GM18870 (cell line): ENCODE measurements around the gene DPP6.

Source experiments
- ATAC-seq: cut with Tn5 transposase; IDR thresholded peaks from one replicate; pipeline ENCODE4 v1.9.1; 2021; ENCODE audit warnings: moderate library complexity; ENCODE audit not compliant: unreplicated experiment

The DPP6 gene

GRCh38 chr7:154217688-154218340 is 165.6 kb downstream of the DPP6 start:
- ATAC-seq, result no peak

DNA sequence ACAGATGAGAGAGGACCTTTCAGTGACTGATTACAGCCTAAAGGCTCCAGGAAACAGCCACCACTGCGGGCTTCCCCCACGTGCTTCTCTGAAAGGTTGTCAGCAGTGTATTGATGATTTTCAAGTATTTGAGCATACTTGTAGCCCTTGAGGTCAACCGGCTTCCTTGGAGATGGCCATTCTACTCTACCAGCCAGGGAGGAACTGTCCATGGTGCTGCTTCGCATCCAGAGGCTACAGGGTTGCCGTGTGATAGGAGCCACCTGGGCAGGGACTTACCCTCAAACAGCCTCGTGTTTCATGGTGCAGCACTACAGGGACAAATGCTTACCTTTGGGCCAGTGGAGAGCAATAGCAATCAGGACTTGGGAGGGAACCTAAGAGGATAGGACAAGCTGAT is 179.5 kb downstream of the DPP6 start:
- no peak for ATAC-seq

DNA sequence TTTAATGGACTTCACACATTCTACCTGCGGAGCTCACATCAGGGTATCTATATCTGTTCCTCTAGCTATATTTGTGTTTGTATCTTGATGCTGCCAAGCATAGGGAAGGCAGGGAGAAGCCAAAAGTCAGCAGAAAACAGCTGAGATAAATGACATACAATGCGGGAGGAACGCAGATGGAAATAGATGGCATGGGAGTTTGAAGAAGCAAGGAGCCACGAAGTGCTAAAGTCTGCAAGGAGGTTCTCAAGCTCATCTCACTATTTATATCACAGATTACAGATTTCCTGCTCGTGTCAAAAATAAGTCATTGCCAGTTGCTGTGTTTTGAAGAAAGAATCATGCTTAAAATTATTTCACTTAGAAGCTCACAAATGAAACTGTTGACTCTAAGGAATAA is 180.5 kb downstream of the DPP6 start:
- no peak for ATAC-seq

GRCh38 chr7:154241988-154242387 is 189.8 kb downstream of the DPP6 start:
- no peak for ATAC-seq

DNA sequence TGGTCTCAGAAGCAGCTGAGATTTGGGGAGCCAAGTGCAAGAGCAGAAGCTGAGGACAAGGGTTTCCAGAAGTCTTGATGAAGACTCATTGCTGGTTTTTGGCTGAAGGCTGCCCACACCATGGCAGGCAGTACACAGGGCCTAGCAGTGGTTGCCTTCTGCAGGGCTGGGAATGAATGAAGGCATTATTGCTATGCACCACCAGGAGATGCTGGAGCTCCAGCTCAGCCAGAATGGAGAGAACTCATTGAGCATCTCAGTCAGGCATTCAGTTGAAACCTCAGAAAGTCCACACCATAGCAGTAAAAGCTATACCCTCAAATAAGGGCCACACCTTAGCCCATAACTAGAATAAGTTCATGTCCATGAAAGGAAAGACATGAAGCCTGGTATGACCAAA is 190.5 kb downstream of the DPP6 start:
- ATAC-seq, result no peak

DNA sequence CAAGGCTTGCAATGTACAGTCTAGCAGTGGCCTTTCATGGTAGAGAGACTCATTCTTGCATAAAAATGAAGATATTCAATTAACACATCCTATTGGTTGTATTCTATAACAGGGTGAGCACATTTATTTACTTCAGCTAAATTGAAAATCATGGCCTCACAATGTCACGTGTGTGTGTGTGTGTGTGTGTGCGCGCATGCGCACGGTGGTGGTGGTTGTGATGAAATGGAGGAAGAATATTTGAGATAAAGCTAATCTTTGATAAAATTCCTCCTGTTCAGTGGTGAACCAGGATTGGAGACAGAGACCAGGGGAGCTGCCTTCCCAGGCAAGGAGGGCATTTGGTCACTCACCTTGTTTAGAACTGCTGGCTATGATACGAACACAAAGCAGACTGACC is 199.8 kb downstream of the DPP6 start:
- no peak for ATAC-seq

GRCh38 chr7:154253810-154254209 is 201.6 kb downstream of the DPP6 start:
- ATAC-seq, result no peak

DNA sequence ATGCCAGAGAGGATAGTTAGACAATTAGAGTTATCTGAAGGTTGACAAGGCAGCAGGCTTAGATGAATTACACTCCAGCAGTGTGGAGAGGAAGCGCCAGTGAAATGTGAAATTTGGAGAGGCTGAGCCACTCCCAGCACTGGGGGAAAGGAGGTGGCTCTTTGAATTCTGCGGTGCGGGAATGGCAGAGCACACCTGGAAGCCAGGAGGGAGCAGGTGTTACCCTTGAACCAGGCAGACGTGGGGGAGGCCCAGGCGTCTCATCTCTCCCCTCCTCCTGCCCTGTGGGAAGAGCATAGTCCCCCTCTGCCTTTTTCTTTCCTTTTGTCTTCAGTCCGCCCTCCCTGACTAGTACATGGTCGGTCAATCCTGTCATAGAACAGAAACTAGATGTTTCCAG is 203.1 kb downstream of the DPP6 start:
- ATAC-seq, result no peak

DNA sequence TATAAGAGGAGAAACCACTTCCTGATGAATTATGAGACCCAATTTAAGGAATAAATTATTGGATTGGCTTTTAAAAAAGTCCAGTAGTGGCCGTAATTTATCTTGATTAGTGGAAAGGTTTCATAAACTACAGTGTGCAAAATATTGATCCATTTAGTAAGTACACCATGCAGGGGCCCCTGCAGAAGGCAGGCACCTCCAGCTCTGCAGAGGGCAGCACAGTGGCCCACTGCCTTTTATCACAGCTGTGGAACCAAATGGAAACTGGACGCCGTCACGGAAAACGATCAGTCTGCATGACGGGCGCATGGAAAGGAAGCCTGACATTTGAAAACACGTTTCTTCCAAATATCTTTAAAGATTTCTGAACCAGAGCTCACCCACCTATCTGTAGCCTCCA is 204.0 kb downstream of the DPP6 start:
- no peak for ATAC-seq

DNA sequence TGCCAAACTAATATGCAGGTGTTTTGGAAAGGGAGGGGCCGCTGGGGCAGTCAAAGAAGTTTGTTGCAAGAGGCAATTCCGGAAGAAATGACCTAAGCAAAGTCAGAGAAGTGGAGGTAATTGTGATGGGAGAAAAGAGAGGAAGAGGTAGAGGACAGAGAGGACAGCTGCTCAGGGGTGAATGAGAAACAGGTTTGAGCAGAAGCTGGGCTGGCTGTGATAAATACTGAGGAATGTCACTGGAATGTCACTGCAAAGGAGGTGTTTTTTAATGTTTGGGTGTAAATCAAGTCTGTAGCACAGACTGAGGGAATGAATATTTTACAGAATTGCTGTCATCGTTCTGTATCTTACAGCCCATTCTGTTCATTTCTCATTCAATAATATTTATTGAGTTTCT is 207.2 kb downstream of the DPP6 start:
- ATAC-seq, result no peak

DNA sequence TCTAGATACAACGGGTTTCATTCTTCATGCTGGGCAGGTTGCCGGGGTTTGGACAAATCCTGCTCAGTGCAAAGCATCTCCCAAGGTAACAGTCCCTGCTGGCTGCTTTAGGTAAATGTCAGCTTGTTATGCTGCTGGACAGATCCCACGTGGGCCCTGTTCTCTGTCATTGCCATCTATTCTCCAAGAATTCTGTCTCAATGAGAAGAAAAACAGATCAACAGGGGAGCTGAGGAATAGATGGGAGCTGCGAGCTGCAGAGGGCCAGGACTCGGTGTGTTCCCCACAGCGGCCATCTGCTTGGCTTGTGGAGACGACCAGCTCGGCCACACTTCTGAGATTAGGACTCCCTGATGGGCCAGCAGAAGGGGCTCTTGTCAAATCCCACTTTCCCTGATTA is 235.2 kb downstream of the DPP6 start:
- no peak for ATAC-seq

- ATAC-seq, result no peak
These were observed 236.9 kb downstream of the DPP6 start for GRCh38 chr7:154289119-154289518.

DNA sequence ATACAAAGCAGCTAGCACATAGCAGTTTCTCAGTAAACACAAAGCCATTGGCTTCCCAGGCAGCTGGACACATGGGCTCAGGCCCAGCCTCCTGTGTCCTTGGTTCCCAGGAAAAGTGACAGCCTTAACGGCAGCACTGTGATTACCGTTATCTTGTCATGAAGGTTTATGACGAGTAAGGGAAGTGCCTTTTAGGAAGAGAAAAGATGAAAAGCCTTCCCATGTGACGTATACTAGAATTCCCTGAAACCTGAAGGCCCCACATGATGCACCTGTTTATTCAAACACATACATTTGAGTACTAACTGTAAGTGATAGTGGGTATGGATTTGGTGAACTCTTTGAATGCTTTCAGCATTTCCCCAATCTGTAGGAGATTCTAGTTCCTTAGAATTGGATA is 244.2 kb downstream of the DPP6 start:
- no peak for ATAC-seq

DNA sequence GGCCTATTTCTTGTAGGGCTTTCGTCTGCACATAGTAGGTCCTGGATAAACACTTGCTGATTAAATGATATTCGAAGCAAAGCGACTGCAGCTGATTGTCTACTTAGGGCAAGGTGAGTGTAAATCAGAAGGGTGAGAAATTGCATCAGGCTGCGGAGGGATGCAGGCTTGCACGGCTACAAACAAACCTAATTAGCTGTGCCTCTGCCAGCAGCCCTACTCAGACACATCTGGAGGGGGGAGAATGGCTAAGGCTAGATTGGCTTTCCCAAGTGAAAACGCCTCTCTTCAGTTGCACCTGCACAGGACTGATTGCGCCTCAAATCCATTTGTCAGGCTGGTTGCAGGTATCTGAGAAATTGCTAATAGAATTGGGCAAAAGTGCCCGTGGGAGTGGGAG is 247.5 kb downstream of the DPP6 start:
- ATAC-seq, result no peak

DNA sequence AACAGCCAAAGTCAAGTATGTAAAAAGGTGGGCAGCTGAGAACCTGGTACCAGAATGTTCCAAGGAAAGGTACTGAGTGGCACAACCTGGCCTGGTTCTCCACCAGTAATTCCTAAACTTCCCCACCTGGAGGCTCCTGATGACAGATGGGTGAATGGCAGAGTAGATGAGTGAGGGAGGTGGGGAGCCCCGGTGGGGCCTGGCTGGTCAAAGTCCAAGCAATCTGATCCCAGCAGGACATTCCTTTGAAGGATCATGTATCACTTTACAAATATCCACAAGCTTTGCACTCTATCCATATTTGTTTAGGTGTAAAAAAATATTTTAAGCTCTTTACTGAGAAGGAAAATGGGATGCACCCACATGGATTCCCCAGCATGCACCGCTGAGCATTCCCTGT is 250.2 kb downstream of the DPP6 start:
- ATAC-seq, result no peak

DNA sequence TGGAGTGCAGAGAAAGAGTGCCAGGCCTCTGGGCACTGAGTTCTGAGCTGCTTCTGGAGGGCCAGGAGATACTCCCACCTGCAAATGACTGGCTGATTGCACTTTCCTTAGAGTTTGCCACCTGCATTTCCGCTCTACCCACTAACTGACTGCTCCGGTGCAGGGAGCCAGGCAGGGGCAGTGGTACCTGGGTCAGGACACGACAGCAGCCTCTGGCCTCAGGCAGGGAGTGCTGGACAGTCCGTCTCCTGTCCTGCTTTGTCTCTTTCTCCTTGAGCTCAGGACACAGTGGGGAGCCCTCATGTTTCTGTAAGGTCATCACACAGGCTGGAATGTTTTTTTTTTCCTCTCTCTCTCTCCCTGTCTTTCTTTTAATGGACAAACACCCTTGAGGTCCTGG is 252.0 kb downstream of the DPP6 start:
- ATAC-seq, result no peak

DNA sequence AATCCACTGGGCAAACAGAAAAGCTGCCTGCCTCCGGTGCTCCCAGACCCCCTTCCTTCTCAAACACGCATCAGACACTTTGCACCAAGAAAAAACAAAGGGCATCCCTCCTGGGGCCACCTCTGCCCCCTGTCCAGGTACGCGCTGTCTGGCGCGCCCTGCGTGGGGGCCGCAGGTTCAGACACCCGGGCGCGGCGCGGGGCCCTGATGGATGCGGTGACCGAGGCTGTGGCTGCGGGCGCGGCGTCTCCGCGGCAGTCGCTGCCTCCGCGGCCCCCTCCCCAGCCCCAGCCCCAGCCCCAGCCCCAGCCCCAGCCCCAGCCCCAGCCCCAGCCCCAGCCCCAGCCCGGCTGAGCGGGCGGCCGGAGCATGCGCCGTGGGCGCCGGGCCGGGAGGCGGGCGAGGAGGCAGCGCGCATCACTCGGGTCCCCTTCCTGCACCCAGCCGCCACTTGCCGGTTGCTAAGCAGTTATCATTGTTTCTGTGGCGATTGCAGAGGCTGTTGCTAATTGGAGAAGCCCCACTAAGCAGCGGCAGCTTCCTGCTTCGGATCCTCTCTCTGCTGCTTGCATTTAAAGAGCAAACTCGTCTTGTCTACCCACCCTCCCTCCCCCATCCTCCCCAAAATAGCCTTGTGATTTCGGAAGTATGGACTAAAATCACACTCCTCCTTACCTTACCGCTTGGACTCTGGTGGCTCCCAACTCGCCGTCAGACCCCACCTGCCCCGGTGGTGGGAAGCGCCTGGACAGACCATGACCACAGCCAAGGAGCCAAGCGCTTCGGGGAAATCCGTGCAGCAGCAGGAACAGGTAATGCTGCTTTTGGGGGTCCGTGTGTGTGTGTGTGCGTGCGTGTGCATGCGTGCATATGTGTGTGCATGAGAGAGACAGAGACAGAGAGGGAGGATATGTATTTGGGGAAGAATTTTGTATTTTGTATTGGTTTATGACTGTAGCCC is 252.8 kb downstream of the DPP6 start:
- ATAC-seq, result no peak

- ATAC-seq, result no peak
These were observed 253.8 kb downstream of the DPP6 start for GRCh38 chr7:154306036-154306435.

- ATAC-seq, result no peak
These were observed 256.7 kb downstream of the DPP6 start for GRCh38 chr7:154308928-154309327.

GRCh38 chr7:154310114-154310513 is 257.9 kb downstream of the DPP6 start:
- no peak for ATAC-seq

GRCh38 chr7:154324196-154324595 is 272.0 kb downstream of the DPP6 start:
- no peak for ATAC-seq

DNA sequence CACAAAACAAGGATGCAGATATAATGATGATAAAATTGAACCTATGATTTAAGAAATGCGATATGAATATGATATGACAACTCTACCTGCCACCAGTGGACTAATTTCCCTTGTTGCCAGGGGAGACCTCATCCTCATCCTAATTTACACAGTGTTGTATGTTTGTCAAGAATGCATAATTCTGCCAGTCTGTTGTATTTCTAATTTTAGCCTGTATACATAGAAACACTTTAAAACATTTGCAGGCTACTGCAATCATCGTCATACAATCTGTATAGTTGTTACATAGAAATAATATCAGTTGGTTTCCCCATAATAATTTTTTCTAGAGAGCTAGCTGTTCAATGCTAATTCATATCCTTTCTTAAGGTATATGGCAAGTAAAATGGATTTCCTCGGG is 274.2 kb downstream of the DPP6 start:
- ATAC-seq, result no peak
